Measurements from ENCODE around the gene CALU.

Gene CALU

GRCh38 chr7:128799451-128799850, 60.3 kb downstream of the CALU start:
- H3K4me1 Mint-ChIP-seq, result no peaks in the 10 kb centered on the region
- no peak overlapping the region for H3K4me3 Mint-ChIP-seq
- no peak for DNase-seq (ENCODE audit: low spot score in 2 of 2)
- H3K9me3 Mint-ChIP-seq, result no peaks in the 10 kb centered on the region
- H3K27ac Mint-ChIP-seq, result no peak overlapping the region
- H3K36me3 Mint-ChIP-seq, result no peaks in the 10 kb centered on the region
- ATAC-seq, result no peak

GRCh38 chr7:128800567-128800966, 61.4 kb downstream of the CALU start:
- H3K4me1 Mint-ChIP-seq, result no peaks in the 10 kb centered on the region
- DNase-seq (ENCODE audit: low spot score in 2 of 2) (no peak), ATAC-seq (peak; percentile 58)
- no peak overlapping the region for H3K27ac Mint-ChIP-seq
- H3K36me3 Mint-ChIP-seq, result no peaks in the 10 kb centered on the region
- no peaks in the 10 kb centered on the region for H3K9me3 Mint-ChIP-seq
- H3K4me3 Mint-ChIP-seq, result no peak overlapping the region

GRCh38 chr7:128801003-128801402, 61.8 kb downstream of the CALU start:
- H3K9me3 Mint-ChIP-seq, result no peaks in the 10 kb centered on the region
- no peaks in the 10 kb centered on the region for H3K36me3 Mint-ChIP-seq
- no peak overlapping the region for H3K27ac Mint-ChIP-seq
- no peaks in the 10 kb centered on the region for H3K4me1 Mint-ChIP-seq
- ATAC-seq (no peak), DNase-seq (ENCODE audit: low spot score in 2 of 2) (no peak)
- H3K4me3 Mint-ChIP-seq, result no peak overlapping the region

- H3K27ac Mint-ChIP-seq, result no peak overlapping the region
- ATAC-seq, result no peak
- no peaks in the 10 kb centered on the region for H3K36me3 Mint-ChIP-seq
- no peak overlapping the region for H3K4me3 Mint-ChIP-seq
- DNase-seq (ENCODE audit: low spot score in 2 of 2), result no peak
- no peaks in the 10 kb centered on the region for H3K4me1 Mint-ChIP-seq
- H3K9me3 Mint-ChIP-seq, result no peaks in the 10 kb centered on the region
These were observed 62.7 kb downstream of the CALU start for GRCh38 chr7:128801667-128802418.

GRCh38 chr7:128804484-128804883, 65.3 kb downstream of the CALU start:
- no peak overlapping the region for H3K4me3 Mint-ChIP-seq
- ATAC-seq (no peak), DNase-seq (ENCODE audit: low spot score in 2 of 2) (no peak)
- H3K4me1 Mint-ChIP-seq, result no peaks in the 10 kb centered on the region
- H3K36me3 Mint-ChIP-seq, result no peaks in the 10 kb centered on the region
- H3K9me3 Mint-ChIP-seq, result no peaks in the 10 kb centered on the region
- H3K27ac Mint-ChIP-seq, result no peak overlapping the region

GRCh38 chr7:128805225-128805624, 66.1 kb downstream of the CALU start:
- H3K27ac Mint-ChIP-seq, result no peak overlapping the region
- DNase-seq (ENCODE audit: low spot score in 2 of 2) (no peak), ATAC-seq (no peak)
- no peaks in the 10 kb centered on the region for H3K4me1 Mint-ChIP-seq
- H3K36me3 Mint-ChIP-seq, result no peaks in the 10 kb centered on the region
- no peak overlapping the region for H3K4me3 Mint-ChIP-seq
- H3K9me3 Mint-ChIP-seq, result no peaks in the 10 kb centered on the region

GRCh38 chr7:128807191-128807590, 68.0 kb downstream of the CALU start:
- H3K9me3 Mint-ChIP-seq, result no peaks in the 10 kb centered on the region
- H3K27ac Mint-ChIP-seq, result no peak overlapping the region
- ATAC-seq, result no peak
- H3K4me3 Mint-ChIP-seq, result no peak overlapping the region
- no peaks in the 10 kb centered on the region for H3K36me3 Mint-ChIP-seq
- no peak for DNase-seq (ENCODE audit: low spot score in 2 of 2)
- no peaks in the 10 kb centered on the region for H3K4me1 Mint-ChIP-seq

GRCh38 chr7:128809363-128809762, 70.2 kb downstream of the CALU start:
- H3K27ac Mint-ChIP-seq, result no peak overlapping the region
- no peaks in the 10 kb centered on the region for H3K4me1 Mint-ChIP-seq
- no peak for ATAC-seq
- no peaks in the 10 kb centered on the region for H3K9me3 Mint-ChIP-seq
- H3K4me3 Mint-ChIP-seq, result no peak overlapping the region
- H3K36me3 Mint-ChIP-seq, result no peaks in the 10 kb centered on the region
- no peak for DNase-seq (ENCODE audit: low spot score in 2 of 2)

- DNase-seq (ENCODE audit: low spot score in 2 of 2) (no peak), ATAC-seq (no peak)
- H3K4me1 Mint-ChIP-seq, result peaks cover 2% of the 10 kb centered on the region
- no peak overlapping the region for H3K4me3 Mint-ChIP-seq
- no peak overlapping the region for H3K27ac Mint-ChIP-seq
- H3K9me3 Mint-ChIP-seq, result no peaks in the 10 kb centered on the region
- no peaks in the 10 kb centered on the region for H3K36me3 Mint-ChIP-seq
These were observed 71.3 kb downstream of the CALU start for GRCh38 chr7:128810473-128810872.

GRCh38 chr7:128810997-128811396, 71.8 kb downstream of the CALU start:
- Mint-ChIP-seq H3K4me1 (peaks cover 5% of the 10 kb centered on the region), H3K27ac (no peak overlapping the region), H3K36me3 (no peaks in the 10 kb centered on the region), H3K9me3 (no peaks in the 10 kb centered on the region), H3K4me3 (no peak overlapping the region)
- DNase-seq (ENCODE audit: low spot score in 2 of 2) (no peak), ATAC-seq (no peak)

- no peak for DNase-seq (ENCODE audit: low spot score in 2 of 2)
- no peaks in the 10 kb centered on the region for H3K9me3 Mint-ChIP-seq
- no peak for ATAC-seq
- peaks cover 5% of the 10 kb centered on the region for H3K4me1 Mint-ChIP-seq
- no peak overlapping the region for H3K27ac Mint-ChIP-seq
- no peak overlapping the region for H3K4me3 Mint-ChIP-seq
- no peaks in the 10 kb centered on the region for H3K36me3 Mint-ChIP-seq
These were observed 72.7 kb downstream of the CALU start for GRCh38 chr7:128811631-128812430.

- H3K4me3 Mint-ChIP-seq, result no peak overlapping the region
- H3K4me1 Mint-ChIP-seq, result peaks cover 5% of the 10 kb centered on the region
- no peaks in the 10 kb centered on the region for H3K36me3 Mint-ChIP-seq
- ATAC-seq (no peak), DNase-seq (ENCODE audit: low spot score in 2 of 2) (no peak)
- no peak overlapping the region for H3K27ac Mint-ChIP-seq
- H3K9me3 Mint-ChIP-seq, result no peaks in the 10 kb centered on the region
These were observed 73.5 kb downstream of the CALU start for GRCh38 chr7:128812514-128813168.

GRCh38 chr7:128814499-128814898, 75.3 kb downstream of the CALU start:
- ATAC-seq (no peak), DNase-seq (ENCODE audit: low spot score in 2 of 2) (no peak)
- peak overlapping the region; percentile 9 for H3K27ac Mint-ChIP-seq
- H3K9me3 Mint-ChIP-seq, result no peaks in the 10 kb centered on the region
- peaks cover 5% of the 10 kb centered on the region for H3K4me1 Mint-ChIP-seq
- no peaks in the 10 kb centered on the region for H3K36me3 Mint-ChIP-seq
- no peak overlapping the region for H3K4me3 Mint-ChIP-seq

- DNase-seq (ENCODE audit: low spot score in 2 of 2) (no peak), ATAC-seq (no peak)
- Mint-ChIP-seq H3K9me3 (no peaks in the 10 kb centered on the region), H3K4me3 (no peak overlapping the region), H3K4me1 (peaks cover 5% of the 10 kb centered on the region), H3K27ac (peak overlapping the region; percentile 9), H3K36me3 (no peaks in the 10 kb centered on the region)
These were observed 76.3 kb downstream of the CALU start for GRCh38 chr7:128815289-128815942.

GRCh38 chr7:128818694-128819093, 79.5 kb downstream of the CALU start:
- DNase-seq (ENCODE audit: low spot score in 2 of 2) (no peak), ATAC-seq (no peak)
- Mint-ChIP-seq H3K27ac (no peak overlapping the region), H3K36me3 (no peaks in the 10 kb centered on the region), H3K4me3 (no peak overlapping the region), H3K9me3 (no peaks in the 10 kb centered on the region), H3K4me1 (peaks cover 5% of the 10 kb centered on the region)

Data from stimulated activated effector memory CD8-positive, alpha-beta T cell treated with anti-CD3 and anti-CD28 coated beads, Interleukin-12 subunit alpha, Interleukin-12 subunit beta, amount 100 ng/mL, for 72 hours (primary cell).